ENCODE results near the gene EPN1.

The EPN1 gene

DNA sequence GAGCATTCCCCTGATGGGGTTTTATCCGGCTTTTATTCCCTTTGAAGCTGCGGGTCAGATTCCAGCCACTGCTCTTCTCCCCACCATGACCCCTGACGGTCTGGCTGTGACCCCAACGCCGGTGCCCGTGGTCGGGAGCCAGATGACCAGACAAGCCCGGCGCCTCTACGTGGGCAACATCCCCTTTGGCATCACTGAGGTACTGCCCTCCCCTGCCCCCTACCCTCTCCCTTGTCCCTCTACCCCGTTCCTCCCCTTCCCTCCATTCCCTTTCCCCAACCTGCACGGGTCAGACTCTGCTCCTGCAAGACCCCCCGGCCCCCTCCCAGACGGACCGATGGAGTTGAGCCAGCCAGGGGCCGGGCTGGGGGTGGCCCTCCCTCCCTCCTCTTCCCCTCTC lies 14.0 kb upstream of the EPN1 start:
- no peak for DNase-seq (ENCODE audit: low spot score)

DNA sequence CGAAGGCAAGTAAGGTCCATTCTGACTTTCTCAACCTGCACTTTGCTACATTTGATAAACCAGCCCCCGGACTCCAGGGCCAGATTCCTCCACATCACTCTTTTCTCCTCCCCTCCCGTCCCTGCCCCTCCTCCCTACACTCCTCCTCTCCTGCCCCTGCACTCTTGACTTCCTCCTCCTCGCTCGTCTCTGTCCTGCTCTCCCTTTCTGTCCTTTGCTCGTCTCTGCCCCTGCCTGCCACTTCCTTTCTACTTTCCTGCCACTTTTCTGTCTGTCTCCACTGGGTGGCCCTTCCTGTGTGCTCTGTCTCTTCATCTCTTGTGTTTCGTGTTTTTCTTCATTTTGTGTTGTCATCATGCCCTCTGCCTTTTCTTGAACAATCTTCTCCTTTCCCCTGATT lies 13.2 kb upstream of the EPN1 start:
- DNase-seq (ENCODE audit: low spot score): no peak

DNA sequence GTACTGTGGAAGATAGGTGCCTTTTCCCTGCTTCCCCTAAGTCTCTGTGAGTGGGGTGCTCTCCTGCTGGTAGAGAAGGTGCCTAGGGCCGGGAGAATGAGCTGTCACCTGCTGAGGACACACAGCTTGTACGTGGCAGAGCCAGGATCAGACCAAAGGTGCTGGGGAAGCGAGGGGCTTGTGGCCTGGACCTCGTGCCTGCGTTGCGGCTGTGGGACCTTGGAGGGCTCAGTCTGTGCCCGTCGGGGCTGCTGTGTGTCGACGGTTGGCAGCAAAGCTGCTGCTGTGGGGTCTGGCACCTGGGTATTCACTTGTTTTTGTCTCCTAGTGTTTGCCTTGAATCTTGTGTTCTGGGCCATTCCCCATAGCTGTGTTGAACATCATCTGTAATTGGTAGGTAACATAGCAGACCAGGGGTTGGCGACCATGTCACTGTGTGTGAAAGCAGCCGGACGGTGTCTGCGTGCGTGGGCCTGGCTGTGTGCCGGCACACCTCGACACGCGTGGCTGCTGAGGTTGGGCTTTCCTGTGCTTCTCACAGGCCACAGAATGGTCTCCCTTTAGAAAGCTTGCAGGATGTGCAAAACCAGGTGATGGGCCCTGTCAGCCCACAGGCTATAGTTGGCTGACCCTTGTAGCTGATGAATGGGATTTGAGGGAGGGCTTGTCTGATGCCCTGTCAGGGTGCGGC lies 11.0 kb upstream of the EPN1 start:
- DNase-seq (ENCODE audit: low spot score): no peak

DNA sequence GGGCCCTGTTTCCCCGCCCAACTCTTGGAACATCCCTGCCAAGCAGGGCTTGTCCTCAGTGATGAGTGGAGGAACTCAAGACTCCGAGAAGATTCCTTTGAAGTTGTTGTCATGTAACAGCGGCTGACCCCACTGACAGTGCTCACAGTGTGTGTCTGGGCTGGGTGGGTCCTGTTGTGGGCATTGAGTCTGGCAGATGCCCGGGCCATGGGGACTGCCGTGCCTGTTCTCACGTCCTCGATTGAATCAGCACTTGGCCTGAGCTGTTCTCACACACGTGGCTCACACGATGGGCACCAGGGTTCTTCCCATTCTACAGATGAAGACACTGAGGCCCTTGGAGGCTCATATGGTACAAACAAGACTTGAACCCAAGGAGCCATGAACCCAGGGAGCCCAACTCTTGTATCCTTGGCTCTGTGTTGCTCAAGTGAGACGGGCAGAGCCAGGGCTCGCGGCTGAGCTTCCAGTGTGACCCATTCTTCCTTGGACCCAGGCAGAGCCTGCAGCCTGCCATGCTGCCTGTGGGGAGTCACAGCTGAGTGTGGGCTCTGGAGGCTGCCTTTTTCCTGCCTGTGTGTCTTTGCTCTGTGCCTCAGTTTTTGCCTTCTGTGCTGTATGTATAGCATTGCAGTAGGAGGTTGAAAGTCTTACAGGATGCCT lies 8.6 kb upstream of the EPN1 start:
- no peak for DNase-seq (ENCODE audit: low spot score)

DNA sequence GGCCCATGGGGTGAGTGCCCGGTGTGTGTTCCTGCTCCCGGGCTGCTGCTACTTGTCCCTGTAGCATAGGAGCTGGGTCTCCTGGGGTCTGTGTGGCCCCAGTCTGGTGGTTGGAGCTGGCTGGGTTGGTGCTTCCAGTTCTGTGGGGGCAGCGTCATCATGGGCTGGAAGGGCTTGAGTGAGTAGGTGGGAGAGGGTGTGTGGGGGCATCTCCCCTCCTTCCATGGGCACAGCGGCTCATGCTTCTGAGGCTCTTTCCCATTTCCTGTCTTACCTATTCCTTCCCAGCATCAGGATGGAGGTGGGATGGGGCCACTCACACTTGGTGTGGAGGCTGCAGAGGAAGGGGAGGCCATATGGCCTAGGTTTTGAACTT lies 8.0 kb upstream of the EPN1 start:
- DNase-seq (ENCODE audit: low spot score): no peak

DNA sequence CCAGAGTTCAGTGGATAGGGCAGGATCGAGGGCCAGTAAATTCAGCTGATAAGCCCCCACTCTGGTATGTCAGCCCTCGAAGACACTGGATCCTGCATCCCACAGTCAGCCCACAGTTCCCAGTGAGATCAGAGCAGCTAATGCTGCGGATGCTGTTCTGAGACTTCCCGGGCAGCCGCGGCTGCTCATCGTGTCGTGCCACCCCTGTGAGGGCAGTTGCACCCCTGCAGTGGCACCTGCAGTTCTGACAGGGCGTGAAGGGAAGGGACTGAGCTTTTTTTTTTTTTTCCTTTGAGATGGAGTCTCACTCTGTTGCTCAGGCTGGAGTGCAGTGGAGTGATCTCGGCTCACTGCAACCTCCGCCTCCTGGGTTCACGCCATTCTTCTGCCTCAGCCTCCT lies 7.5 kb upstream of the EPN1 start:
- no peak for DNase-seq (ENCODE audit: low spot score)

DNA sequence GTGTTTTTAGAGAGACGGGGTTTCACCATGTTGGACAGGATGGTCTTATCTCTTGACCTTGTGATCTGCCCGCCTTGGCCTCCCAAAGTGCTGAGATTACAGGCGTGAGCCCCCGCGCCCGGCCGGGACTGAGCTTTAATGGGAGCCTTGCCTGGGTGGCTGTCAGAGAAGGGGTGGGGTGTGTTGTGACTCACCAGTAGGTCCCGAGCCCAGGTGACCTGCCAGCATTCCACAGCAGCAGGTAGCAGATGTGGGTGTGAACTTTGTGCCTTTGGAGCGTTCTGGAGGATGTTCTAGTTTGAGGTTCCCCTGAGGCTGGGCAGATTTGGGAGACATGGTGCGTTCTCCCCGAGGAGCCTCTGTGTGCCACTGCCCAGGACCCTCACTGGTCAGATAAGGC lies 7.1 kb upstream of the EPN1 start:
- no peak for DNase-seq (ENCODE audit: low spot score)

DNA sequence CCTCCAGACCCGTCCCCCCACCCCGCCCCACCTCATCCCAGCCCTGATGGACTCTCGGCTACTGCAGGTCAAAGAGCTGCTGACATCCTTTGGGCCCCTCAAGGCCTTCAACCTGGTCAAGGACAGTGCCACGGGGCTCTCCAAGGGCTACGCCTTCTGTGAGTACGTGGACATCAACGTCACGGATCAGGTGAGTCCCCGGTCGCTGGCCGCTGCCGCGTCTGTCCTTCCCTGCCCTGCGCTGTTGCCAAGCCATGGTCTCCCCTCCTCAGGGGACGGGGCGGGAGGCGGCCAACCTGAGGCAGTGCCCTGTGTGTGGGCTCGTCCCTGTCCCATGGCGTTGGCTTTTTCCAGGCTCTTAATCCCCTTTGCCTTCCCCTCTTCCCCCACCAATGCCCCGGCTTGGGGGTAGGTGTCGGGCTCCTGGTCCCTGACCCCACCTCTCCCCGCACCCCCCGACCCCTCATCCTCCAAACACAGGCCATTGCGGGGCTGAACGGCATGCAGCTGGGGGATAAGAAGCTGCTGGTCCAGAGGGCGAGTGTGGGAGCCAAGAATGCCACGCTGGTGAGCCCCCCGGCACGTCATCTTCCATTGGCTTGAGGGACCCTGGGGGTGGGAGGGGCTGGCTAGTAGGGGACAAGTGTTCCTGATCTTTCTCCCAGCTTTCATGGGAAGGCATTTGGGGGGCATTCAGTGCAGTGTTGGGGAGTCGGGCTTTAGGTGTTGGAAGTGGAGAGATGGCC lies 6.2 kb upstream of the EPN1 start:
- no peak for DNase-seq (ENCODE audit: low spot score)

DNA sequence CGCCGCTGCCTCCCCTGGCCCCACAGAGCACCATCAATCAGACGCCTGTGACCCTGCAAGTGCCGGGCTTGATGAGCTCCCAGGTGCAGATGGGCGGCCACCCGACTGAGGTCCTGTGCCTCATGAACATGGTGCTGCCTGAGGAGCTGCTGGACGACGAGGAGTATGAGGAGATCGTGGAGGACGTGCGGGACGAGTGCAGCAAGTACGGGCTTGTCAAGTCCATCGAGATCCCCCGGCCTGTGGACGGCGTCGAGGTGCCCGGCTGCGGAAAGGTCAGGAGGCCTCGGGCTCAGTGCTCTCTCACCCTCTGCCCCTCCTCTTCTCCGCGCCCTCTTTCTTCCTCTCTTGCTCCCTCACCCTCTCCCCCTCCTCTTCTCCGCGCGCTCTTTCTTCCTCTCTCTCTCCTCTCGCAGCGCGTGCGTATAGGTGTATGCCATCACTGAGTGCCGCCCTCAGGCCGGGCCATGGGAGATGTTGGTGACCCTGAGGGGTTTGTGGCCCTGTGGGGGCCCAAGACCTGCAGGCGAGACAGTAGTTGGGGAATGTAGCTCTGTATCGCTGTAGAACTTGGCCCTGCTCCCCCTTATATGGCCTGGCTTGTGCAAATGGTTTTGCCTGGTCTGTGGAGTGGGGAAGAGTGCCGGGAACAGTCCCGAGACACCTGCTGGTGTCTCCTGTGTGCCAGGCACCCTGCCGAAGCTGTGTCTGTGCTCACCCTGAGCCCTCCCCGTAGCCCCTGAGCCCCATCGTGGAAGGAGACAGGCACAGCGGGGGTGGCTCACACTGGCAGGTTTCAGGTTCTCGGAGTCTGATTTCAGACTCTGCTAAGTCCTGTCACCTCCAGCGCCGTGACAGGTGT lies 5.4 kb upstream of the EPN1 start:
- no peak for DNase-seq (ENCODE audit: low spot score)

DNA sequence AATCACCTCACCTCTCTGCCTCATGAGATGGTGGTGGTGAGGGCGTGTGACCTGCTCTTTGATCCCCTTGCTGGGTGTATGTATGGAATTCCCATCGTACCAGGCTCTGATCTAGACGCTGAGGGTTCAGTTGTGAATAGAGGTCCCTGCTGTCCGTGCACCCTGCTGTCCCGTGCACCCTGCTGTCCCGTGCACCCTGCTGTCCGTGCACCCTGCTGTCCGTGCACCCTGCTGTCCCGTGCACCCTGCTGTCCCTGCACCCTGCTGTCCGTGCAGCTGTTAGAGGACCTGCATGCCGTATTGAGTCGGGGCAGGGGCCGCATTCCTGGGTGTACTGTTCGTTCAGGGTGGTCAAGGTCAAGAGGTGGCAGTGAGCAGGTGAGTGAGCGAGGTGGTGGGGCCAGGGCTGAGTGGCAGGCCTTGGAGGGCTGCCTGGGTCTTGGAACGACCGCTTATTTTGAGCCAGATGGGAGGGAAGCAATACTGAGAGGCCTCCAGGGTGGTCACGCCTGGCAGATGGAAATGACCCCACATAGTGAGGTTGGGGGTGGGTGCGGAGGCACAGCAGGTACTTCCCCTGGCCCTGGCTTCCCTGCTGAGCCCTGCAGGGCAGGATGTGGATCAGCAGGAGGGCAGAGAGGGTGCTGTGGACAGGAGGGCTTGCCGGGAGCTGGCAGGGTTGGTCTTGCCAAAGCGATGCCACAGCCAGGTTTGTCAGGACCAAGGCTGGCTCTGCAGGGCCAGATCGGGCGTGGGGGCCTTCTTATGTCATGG lies 4.6 kb upstream of the EPN1 start:
- DNase-seq (ENCODE audit: low spot score): no peak

DNA sequence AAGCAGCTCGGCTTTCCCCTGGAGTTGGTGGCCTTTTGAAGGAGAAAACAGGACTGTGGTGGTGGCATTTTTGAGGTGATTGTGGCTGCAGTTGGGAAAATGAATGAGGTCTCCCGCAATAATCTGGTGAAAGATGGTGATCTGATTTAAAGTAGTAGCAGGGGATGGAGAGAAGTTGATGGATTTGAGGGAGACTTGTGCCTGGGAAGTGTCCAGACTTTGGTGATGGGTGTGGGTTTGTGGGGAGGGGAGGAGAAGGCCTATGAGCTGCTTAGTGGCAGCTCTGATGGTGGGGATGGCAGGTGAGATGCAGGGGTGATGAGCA lies 4.0 kb upstream of the EPN1 start:
- no peak for DNase-seq (ENCODE audit: low spot score)

DNA sequence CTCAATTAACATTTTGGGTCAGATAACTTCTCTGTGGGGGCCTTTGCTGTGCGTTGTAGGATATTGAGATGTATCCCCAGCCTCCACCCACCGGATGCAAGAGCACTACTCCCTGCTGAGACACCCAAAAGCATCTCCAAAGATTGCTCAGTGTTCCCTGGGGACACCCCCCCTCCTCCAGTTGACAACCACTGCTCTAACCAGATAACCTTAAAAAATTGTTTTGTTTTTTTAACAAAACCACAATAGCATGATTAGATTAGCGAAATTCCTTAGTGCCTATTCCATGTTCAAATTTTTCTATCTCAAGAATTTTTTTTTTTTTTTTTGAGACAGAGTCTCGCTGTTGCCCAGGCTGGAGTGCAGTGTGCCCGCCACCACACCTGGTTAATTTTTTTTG lies 2.6 kb upstream of the EPN1 start:
- no peak for DNase-seq (ENCODE audit: low spot score)

DNA sequence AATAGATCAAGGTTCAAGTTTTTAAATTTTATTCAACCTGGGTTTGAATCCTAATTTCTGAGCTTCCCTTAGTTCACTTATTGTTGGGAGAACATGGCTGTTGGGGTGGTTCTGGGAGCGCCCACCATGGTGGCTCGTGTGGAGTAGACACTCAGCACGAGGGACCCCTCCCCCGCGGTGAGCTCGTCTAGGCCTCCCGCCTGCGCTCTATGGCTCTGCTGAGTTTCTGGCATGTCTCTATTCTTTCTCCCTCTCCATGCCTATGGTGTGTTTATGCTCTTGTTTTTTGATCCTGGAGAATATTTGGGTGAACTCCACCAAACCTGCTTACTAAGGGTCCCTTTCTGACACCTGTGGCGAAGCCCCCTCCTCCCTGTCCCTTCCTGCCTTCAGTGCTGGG lies 1.6 kb upstream of the EPN1 start:
- no peak for DNase-seq (ENCODE audit: low spot score)

DNA sequence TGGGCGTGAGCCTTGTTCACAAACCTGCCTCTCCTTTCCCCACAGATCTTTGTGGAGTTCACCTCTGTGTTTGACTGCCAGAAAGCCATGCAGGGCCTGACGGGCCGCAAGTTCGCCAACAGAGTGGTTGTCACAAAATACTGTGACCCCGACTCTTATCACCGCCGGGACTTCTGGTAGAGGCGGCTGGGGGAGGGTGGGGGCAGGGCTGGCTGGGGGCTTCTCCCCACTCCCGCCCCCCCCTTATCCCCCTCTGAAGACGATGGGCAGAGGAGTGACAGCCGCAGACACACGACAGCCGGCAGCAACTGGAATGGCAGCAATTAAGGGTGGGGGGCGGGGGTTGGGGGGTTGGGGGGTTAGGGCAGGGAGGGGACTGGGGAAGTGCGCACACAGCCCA lies 1.1 kb upstream of the EPN1 start:
- DNase-seq (ENCODE audit: low spot score): no peak

DNA sequence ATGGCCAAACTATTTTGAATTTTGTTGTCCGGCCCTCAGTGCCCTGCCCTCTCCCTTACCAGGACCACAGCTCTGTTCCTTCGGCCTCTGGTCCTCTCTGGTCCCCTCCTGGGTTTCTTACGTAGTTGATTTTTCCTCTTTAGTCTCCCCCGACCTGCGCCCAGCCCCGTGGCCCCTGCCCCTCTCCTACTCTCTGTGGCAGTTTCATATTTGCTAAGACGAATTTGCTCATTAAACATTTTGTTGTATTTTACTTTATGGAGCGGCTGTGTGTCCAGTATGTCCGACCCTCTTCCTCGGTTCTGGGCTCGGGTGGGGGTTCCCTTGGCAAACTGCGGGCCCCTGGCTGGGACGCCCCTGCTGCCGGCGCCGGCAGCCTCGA lies 576 bp upstream of the EPN1 start:
- DNase-seq (ENCODE audit: low spot score): no peak

DNA sequence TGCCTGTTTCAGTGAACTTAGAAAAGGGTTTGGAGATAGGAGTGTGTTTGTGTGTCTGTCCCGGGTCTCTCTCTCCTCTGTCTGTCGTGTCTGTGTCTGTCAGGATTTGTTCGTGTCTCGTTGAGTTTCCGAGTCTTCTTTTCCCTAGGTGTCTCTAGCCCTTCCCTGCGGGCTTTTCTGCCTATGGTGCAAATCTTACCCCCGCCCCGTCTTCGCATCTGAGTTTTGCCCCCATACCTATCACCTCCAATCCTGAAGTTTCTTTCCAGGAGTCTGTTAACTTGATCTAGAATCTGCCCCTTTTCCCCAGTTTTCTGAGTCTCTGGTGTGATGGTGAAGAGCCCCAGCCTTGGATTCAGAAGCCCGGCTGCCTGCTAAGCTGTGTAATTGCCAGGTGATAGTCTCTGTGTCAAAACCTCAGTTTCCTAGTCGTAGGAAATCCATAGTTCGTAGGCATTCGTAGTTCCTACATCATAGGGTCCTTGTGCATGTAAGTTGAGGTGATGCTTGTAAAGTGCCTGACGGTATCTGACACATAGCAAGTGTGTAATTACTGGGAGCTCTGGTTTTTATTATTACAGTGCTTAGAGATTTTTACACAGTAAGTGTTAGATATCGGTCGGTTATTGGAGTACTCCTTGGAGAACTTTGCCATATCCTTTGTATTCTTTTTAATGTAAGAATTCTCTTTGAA lies 782 bp downstream of the EPN1 start:
- DNase-seq (ENCODE audit: low spot score): no peak

DNA sequence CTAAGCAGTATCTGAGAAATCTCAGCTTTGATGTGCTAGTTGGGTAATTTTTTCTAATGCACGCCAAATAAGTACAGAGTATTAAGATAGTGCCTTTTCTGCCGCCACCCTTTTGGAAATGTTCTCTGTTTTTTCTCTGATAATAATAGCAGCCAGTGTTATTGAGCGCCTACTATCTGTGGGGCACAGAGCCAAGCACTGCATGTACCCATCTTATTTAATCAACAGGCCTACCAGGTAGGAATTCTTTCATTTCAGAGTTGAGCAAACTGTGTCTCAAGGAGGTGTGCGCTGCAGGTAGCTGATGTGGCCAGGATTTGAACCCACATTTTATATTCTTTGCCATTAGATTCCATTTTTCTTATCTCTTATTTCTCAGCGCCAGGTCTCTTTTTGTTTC lies 1.4 kb downstream of the EPN1 start:
- DNase-seq (ENCODE audit: low spot score): no peak

DNA sequence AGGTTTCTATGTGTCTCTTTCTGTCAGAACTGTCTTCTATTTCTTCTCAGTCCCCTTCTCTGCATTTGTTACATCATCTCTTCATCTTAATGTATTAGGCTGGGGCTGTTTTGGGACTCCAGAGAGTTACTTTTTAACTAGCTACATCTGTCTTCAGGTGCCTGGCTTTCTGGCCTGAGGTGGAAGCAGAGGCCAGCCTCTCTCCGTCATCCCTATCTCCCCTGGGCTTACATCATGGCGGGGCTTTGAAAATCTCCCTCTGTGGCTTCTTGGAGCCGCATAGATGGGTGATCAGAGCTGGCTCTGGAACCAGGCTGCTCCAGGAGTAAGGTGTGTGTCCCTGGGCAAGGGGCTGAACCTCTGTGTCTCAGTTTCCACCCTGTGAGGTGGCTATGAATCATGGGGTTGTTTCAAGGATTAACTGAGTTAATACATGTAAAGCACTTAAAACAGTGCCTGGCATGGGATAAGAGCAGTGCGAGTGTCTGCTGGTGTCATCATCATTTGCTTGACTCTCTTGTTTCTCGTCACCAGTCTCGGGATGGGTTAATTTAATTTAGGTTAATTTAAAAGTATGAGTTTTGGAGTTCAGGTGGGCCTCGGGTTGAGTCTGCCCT lies 2.0 kb downstream of the EPN1 start:
- no peak for DNase-seq (ENCODE audit: low spot score)

DNA sequence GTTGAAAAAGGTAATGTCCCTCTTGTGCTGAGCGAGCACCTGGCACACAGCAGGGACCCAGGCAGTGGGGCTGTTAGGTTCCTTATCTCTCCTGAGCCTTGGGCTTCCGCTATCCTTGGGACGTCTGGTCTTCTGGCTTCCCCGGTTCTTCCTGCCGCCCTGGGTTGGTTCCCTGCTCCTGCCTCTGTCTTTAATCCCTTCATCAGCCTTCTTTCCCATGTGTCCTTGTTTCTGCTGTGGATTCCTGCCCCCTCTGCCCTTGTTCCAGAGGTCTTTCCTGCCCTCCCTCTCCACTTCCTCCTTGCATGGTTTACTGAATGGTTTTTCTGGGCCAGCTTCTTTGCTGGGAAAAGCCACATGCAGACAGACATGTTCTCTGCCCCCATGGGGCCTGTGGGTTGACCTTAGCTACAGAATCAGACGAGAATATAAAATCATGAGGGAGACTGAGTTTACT lies 2.6 kb downstream of the EPN1 start:
- no peak for DNase-seq (ENCODE audit: low spot score)

DNA sequence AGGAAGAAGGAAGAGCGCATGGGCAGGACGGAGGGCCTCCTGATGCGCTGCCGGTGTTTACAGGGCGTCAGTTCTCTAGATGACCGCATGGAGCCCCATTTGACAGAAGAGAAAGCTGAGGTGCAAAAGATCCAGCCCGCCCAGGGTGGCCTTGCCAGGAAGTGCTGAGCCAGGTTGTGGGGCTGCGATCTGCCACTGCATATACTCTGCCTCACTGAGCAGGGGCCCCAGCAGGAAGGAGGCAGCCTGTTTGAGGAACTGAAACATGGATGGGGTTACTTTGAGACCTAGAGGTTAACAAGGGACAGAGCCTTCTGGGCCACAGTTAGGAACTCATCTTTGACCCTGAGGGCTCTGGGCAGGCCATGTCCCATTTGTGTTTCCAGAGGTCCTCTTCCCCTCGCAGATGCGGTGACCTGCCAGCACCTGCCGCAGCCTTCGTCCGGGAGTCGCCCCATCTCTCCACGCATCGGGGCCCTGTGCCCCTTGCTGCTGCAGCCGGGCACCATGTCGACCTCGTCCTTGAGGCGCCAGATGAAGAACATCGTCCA lies 3.2 kb downstream of the EPN1 start:
- no peak for DNase-seq (ENCODE audit: low spot score)

Data from SK-N-DZ (cell line).